ENCODE measurements around the gene TPCN2.

The TPCN2 gene

DNA sequence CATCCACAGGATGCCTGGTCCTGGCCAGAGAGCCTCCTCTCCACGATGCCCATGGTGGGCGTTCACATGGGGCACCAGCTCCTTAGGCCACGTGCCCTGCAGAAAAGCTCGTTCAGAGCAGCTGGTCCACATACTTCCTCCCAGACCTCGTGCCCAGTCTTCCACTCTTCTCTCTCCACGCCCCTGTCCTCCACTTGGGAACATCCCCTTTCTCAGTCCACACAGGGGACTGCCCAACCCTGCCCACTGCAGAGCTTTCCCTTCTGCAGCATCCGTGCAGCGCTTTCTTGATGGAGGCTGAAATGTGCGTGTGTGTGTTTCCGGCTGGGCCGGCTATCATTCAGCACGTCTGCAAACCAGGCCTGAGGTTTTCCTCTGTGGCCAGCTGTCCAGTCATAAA, 11.3 kb downstream of the TPCN2 start:
- no peak for TF ChIP-seq CTCF (IDR thresholded peaks at IDR 0.05; ENCODE audit: low read depth, low read length, missing control alignments)
- in situ Hi-C loops (cut with HindIII; ENCODE audit: low sequenced_read_pairs): no loop called here
- no peak for DNase-seq (ENCODE audit: low read depth)
- no peak overlapping the region for H3K4me3 ChIP-seq (ENCODE audit: low read depth, low read length)

- no peak for TF ChIP-seq CTCF (IDR thresholded peaks at IDR 0.05; ENCODE audit: low read depth, low read length, missing control alignments)
- no peak overlapping the region for H3K4me3 ChIP-seq (ENCODE audit: low read depth, low read length)
- DNase-seq (ENCODE audit: low read depth): no peak
- in situ Hi-C loops (cut with HindIII; ENCODE audit: low sequenced_read_pairs): no loop called here
Measured at GRCh38 chr11:69060806-69061712, 12.3 kb downstream of the TPCN2 start.

DNA sequence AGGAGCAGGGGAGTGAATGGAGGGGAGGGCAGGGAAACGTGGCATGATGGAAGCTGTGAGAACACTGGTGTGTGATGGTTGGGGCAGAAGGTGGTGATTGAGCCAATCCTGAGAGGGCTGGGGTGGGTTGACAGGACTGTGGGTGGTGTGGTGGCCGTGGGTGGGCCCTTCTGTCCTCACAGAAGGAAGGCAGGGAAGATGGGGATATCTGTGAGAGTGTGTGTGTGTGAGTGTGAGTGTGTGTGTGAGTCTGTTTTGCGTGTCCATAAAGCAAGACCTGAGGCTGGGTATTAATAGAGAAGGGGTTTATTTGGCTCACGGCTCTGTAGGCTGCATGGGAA, 13.0 kb downstream of the TPCN2 start:
- in situ Hi-C loops (cut with HindIII; ENCODE audit: low sequenced_read_pairs): no loop called here
- no peak overlapping the region for H3K4me3 ChIP-seq (ENCODE audit: low read depth, low read length)
- TF ChIP-seq CTCF (IDR thresholded peaks at IDR 0.05; ENCODE audit: low read depth, low read length, missing control alignments): no peak
- DNase-seq (ENCODE audit: low read depth): no peak

- no peak overlapping the region for H3K4me3 ChIP-seq (ENCODE audit: low read depth, low read length)
Measured at GRCh38 chr11:69062169-69062855, 13.6 kb downstream of the TPCN2 start.

GRCh38 chr11:69062873-69063651, 14.3 kb downstream of the TPCN2 start:
- TF ChIP-seq CTCF (IDR thresholded peaks at IDR 0.05; ENCODE audit: low read depth, low read length, missing control alignments): no peak
- in situ Hi-C loops (cut with HindIII; ENCODE audit: low sequenced_read_pairs): no loop called here
- no peak for DNase-seq (ENCODE audit: low read depth)

More at GRCh38 chr11:69062169-69062855, 13.6 kb downstream of the TPCN2 start:
- no peak for DNase-seq (ENCODE audit: low read depth)
- in situ Hi-C loops (cut with HindIII; ENCODE audit: low sequenced_read_pairs): no loop called here
- TF ChIP-seq CTCF (IDR thresholded peaks at IDR 0.05; ENCODE audit: low read depth, low read length, missing control alignments): no peak

DNA sequence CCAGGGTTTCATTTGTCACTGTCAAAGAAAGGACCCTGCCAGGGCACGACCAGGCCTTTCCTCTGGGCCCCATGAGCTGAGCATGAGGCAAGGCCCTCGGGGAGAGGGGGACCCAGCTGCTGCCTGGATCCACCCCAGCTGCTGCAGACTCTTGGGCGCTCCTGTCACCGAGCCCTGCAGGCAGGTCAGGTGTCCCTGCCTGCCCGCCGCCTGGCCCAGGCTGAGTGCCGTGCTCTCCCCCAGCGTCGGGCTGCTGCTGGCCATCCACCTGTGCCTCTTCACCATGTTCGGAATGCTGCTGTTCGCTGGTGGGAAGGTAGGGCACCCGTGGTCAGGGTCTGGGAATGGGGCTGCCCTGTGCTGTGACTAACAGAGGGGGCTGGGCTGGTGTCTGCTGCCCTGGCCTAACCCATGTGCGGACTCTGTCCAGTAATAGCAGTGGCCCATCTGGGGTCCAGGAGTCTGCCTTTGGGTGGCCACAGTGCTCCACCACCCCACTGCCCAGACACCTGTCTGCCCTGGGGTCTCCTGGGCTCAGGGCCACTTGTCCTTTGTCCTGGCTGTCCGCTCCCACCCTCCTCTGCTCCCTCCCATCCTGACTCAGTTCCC, 15.0 kb downstream of the TPCN2 start:
- DNase-seq (ENCODE audit: low read depth): no peak
- no peak overlapping the region for H3K4me3 ChIP-seq (ENCODE audit: low read depth, low read length)
- in situ Hi-C loops (cut with HindIII; ENCODE audit: low sequenced_read_pairs): no loop called here
- TF ChIP-seq CTCF (IDR thresholded peaks at IDR 0.05; ENCODE audit: low read depth, low read length, missing control alignments): no peak

More at GRCh38 chr11:69062873-69063651, 14.3 kb downstream of the TPCN2 start:
- no peak overlapping the region for H3K4me3 ChIP-seq (ENCODE audit: low read depth, low read length)
